Astrocyte of the spinal cord (primary cell): ENCODE measurements around the gene MEI4.

ENCODE experiments used
- DNase-seq: peaks from one replicate; pipeline ENCODE4 v3.0.0; 2011; ENCODE audit warnings: low read depth, low spot score
- H3K4me3 ChIP-seq: 2 replicates; pipeline ENCODE4 v1.5.1; 2011; ENCODE audit warnings: low read depth, mild to moderate bottlenecking, low read length, moderate library complexity
- CTCF ChIP-seq: IDR thresholded peaks from 2 replicates; pipeline ENCODE4 v1.5.1; 2012; ENCODE audit warnings: low read depth, mild to moderate bottlenecking, low read length, inconsistent platforms
- in situ Hi-C: cut with HindIII; loops from 2 replicates; pipeline ENCODE4 v1.10.0; 2017; ENCODE audit warnings: low sequenced_read_pairs

MEI4 gene

GRCh38 chr6:77764364-77764763 lies 111.5 kb downstream of the MEI4 start:
- DNase-seq = no peak
- in situ Hi-C loops = no loop called here
- TF ChIP-seq CTCF = no peak
- no peak overlapping the region for H3K4me3 ChIP-seq

- no peak for TF ChIP-seq CTCF
- in situ Hi-C loops = no loop called here
- H3K4me3 ChIP-seq = no peak overlapping the region
- no peak for DNase-seq
Observed at GRCh38 chr6:77773157-77773822, 120.5 kb downstream of the MEI4 start.

- in situ Hi-C loops = no loop called here
- no peak for DNase-seq
- no peak overlapping the region for H3K4me3 ChIP-seq
- no peak for TF ChIP-seq CTCF
Observed at GRCh38 chr6:77774457-77774856, 121.6 kb downstream of the MEI4 start.

GRCh38 chr6:77776441-77776840 lies 123.6 kb downstream of the MEI4 start:
- H3K4me3 ChIP-seq = no peak overlapping the region
- in situ Hi-C loops = no loop called here
- no peak for TF ChIP-seq CTCF
- DNase-seq = no peak

- in situ Hi-C loops = no loop called here
- no peak for TF ChIP-seq CTCF
Observed at GRCh38 chr6:77778527-77778926, 125.7 kb downstream of the MEI4 start.

GRCh38 chr6:77786935-77787629 lies 134.2 kb downstream of the MEI4 start:
- no peak for DNase-seq

More at GRCh38 chr6:77778527-77778926, 125.7 kb downstream of the MEI4 start:
- no peak overlapping the region for H3K4me3 ChIP-seq
- no peak for DNase-seq

More at GRCh38 chr6:77786935-77787629, 134.2 kb downstream of the MEI4 start:
- in situ Hi-C loops = no loop called here
- H3K4me3 ChIP-seq = no peak overlapping the region
- no peak for TF ChIP-seq CTCF
